SU-DHL-6 (cell line): Measurements from ENCODE around the gene OR11H6.

ENCODE experiments used
- EZH2phosphoT487 ChIP-seq: fragments of 200-600 bp; sonication (generic), shearing (Covaris generic); conservative IDR thresholded peaks from 2 replicates; pipeline ENCODE4 v1.6.1; 2018; ENCODE audit warnings: mild to moderate bottlenecking, antibody characterized with exemption, low read length, moderate library complexity, mixed read lengths
- TF ChIP-seq, protein P1 (sequence below): fragments of 200-600 bp; sonication (generic); IDR thresholded peaks from one replicate; pipeline ENCODE4 v1.5.1; 2017; ENCODE audit warnings: antibody characterized with exemption, mild to moderate bottlenecking, low read length, moderate library complexity; ENCODE audit not compliant: insufficient read depth, poor library complexity, severe bottlenecking

DNA sequence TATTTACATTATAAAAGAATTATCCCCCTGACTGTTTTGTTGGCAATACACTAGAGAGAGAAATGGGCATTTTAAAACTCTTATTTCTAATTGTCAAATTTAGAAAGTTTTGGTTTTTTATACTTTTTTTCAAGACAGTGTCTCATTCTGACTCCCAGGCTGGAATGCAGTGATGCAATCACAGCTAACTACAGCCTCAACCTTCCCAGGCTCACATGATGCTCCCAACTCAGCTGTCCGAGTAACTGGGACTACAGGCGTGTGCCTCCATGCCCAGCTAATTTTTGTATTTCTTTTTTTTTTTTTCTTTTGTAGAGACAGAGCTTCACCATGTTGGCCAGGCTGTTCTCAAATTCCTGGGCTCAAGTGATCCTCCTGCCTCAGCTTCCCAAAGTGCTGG, 8.3 kb upstream of the OR11H6 start:
- TF ChIP-seq, protein P1, sequence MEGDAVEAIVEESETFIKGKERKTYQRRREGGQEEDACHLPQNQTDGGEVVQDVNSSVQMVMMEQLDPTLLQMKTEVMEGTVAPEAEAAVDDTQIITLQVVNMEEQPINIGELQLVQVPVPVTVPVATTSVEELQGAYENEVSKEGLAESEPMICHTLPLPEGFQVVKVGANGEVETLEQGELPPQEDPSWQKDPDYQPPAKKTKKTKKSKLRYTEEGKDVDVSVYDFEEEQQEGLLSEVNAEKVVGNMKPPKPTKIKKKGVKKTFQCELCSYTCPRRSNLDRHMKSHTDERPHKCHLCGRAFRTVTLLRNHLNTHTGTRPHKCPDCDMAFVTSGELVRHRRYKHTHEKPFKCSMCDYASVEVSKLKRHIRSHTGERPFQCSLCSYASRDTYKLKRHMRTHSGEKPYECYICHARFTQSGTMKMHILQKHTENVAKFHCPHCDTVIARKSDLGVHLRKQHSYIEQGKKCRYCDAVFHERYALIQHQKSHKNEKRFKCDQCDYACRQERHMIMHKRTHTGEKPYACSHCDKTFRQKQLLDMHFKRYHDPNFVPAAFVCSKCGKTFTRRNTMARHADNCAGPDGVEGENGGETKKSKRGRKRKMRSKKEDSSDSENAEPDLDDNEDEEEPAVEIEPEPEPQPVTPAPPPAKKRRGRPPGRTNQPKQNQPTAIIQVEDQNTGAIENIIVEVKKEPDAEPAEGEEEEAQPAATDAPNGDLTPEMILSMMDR = no peak
- no peak for TF ChIP-seq EZH2phosphoT487
